Skeletal muscle tissue (tissue), 4 donors: Measurements from ENCODE around the gene SRRM3. TPM values are rescaled to one million over a fixed set of nuclear protein-coding genes. Genes with fewer than 3 reads are reported as not detected.
A peak's percentile ranks its signal among the peaks of the same experiment; 100 is the strongest.
"Not testable (repeated sequence)": the region's sequence is repeated elsewhere in the genome, so short reads cannot be mapped to it uniquely, and the experiment has no call there.

Experiments
- H3K27ac ChIP-seq: one replicate; pipeline ENCODE4 v1.7.0; 2013; ENCODE audit warnings: mild to moderate bottlenecking, low read depth, low read length, inconsistent platforms
- H3K27me3 ChIP-seq, 3 donors: one replicate each; pipeline ENCODE4 v1.7.0; 2013; ENCODE audit warnings: low read length in 3 of 3; ENCODE audit not compliant: control insufficient read depth in 3 of 3, insufficient read depth in 3 of 3
- H3K36me3 ChIP-seq, 3 donors: one replicate each; pipeline ENCODE4 v1.7.0; 2013; ENCODE audit warnings: low read length in 3 of 3; ENCODE audit not compliant: control insufficient read depth in 3 of 3, insufficient read depth in 3 of 3
- H3K4me1 ChIP-seq, 3 donors: one replicate each; pipeline ENCODE4 v1.7.0; 2013; ENCODE audit warnings: low read length in 3 of 3, mild to moderate bottlenecking in 3 of 3; ENCODE audit not compliant: control insufficient read depth in 3 of 3, insufficient read depth in 3 of 3
- H3K4me3 ChIP-seq, 3 donors: one replicate each; pipeline ENCODE4 v1.7.0; 2013; ENCODE audit warnings: low read length in 3 of 3
- H3K9ac ChIP-seq, 3 donors: one replicate each; pipeline ENCODE4 v1.7.0; 2013; ENCODE audit warnings: low read length in 3 of 3, mild to moderate bottlenecking in 3 of 3, moderate library complexity in 2 of 3, low read depth in 1 of 3
- H3K9me3 ChIP-seq, 3 donors: one replicate each; pipeline ENCODE4 v1.7.0; 2013; ENCODE audit warnings: low read length in 3 of 3; ENCODE audit not compliant: control insufficient read depth in 3 of 3
- total RNA-seq: library from RNA; depleted of rRNA; stranded (reverse); fragments of >200 nt; gene quantifications from one replicate; pipeline ENCODE4 v1.2.3, GENCODE V29; 2014
- donor health status: Osteomylitis.

Gene SRRM3
- total RNA-seq, 1 donor from 2014 or later, result not detected

GRCh38 chr7:76282344-76283253 is 80.9 kb downstream of the SRRM3 start:
- H3K9ac ChIP-seq, result peak overlapping the region in 1 of 3 donors; percentile 16
- H3K4me1 ChIP-seq, result no peaks in the 10 kb centered on the region
- peak overlapping the region in 1 of 3 donors; percentile 40 for H3K4me3 ChIP-seq
- H3K27me3 ChIP-seq, result peaks cover 14 to 28% (median 19%) of the 10 kb centered on the region in 3 donors
- H3K36me3 ChIP-seq, result no peaks in the 10 kb centered on the region
- H3K27ac ChIP-seq, result no peak overlapping the region
- no peaks in the 10 kb centered on the region for H3K9me3 ChIP-seq

- no peaks in the 10 kb centered on the region for H3K4me1 ChIP-seq
- H3K9ac ChIP-seq, result no peak overlapping the region
- H3K4me3 ChIP-seq, result no peak overlapping the region
- H3K27ac ChIP-seq, result no peak overlapping the region
- H3K36me3 ChIP-seq, result no peaks in the 10 kb centered on the region
- peaks cover 14 to 28% (median 17%) of the 10 kb centered on the region in 3 donors for H3K27me3 ChIP-seq
- no peaks in the 10 kb centered on the region for H3K9me3 ChIP-seq
These were observed 81.8 kb downstream of the SRRM3 start for GRCh38 chr7:76283254-76284159.

- Histone ChIP-seq H3K9me3 (no peaks in the 10 kb centered on the region), H3K9ac (no peak overlapping the region), H3K36me3 (no peaks in the 10 kb centered on the region), H3K4me1 (no peaks in the 10 kb centered on the region), H3K27ac (no peak overlapping the region), H3K4me3 (no peak overlapping the region), H3K27me3 (peaks cover 10 to 28% (median 11%) of the 10 kb centered on the region in 3 donors)
These were observed 84.1 kb downstream of the SRRM3 start for GRCh38 chr7:76285604-76286374.

- Histone ChIP-seq H3K4me3 (no peak overlapping the region), H3K27ac (no peak overlapping the region), H3K27me3 (peaks cover 8 to 23% (median 9%) of the 10 kb centered on the region in 3 donors), H3K36me3 (no peaks in the 10 kb centered on the region), H3K9me3 (no peaks in the 10 kb centered on the region), H3K9ac (no peak overlapping the region), H3K4me1 (peaks cover 5 to 8% (median 7%) of the 10 kb centered on the region in 3 donors)
These were observed 85.2 kb downstream of the SRRM3 start for GRCh38 chr7:76286842-76287403.

- H3K27me3 ChIP-seq, H3K36me3 ChIP-seq, H3K9me3 ChIP-seq: not testable (repeated sequence)
- peak overlapping the region in 1 of 3 donors; percentile 13 for H3K4me3 ChIP-seq
- peaks cover 25 to 41% (median 39%) of the 10 kb centered on the region in 3 donors for H3K4me1 ChIP-seq
- H3K27ac ChIP-seq, result peak overlapping the region; percentile 97
- H3K9ac ChIP-seq, result peak overlapping the region in 1 of 3 donors; percentile 85
These were observed 89.2 kb downstream of the SRRM3 start for GRCh38 chr7:76290847-76291350.

- peak overlapping the region; percentile 64 to 70 (median 66) for H3K4me3 ChIP-seq
These were observed 89.9 kb downstream of the SRRM3 start for GRCh38 chr7:76291351-76292212.

GRCh38 chr7:76292213-76292573 is 90.5 kb downstream of the SRRM3 start:
- Histone ChIP-seq H3K36me3 (no peaks in the 10 kb centered on the region), H3K4me3 (peak overlapping the region; percentile 64 to 70 (median 66)), H3K27ac (peak overlapping the region; percentile 97), H3K27me3 (no peaks in the 10 kb centered on the region), H3K4me1 (peaks cover 30 to 50% (median 39%) of the 10 kb centered on the region in 3 donors), H3K9me3 (no peaks in the 10 kb centered on the region), H3K9ac (peak overlapping the region; percentile 85 to 86 (median 85))

More at GRCh38 chr7:76291351-76292212, 89.9 kb downstream of the SRRM3 start:
- H3K4me1 ChIP-seq, result peaks cover 25 to 44% (median 39%) of the 10 kb centered on the region in 3 donors
- no peaks in the 10 kb centered on the region for H3K27me3 ChIP-seq
- H3K36me3 ChIP-seq, result no peaks in the 10 kb centered on the region
- H3K9me3 ChIP-seq, result no peaks in the 10 kb centered on the region
- peak overlapping the region; percentile 97 for H3K27ac ChIP-seq
- H3K9ac ChIP-seq, result peak overlapping the region; percentile 85 to 86 (median 85)

- H3K27ac ChIP-seq, result peak overlapping the region; percentile 97
- not testable (repeated sequence) for H3K9me3 ChIP-seq, H3K9ac ChIP-seq, H3K36me3 ChIP-seq, H3K27me3 ChIP-seq, H3K4me3 ChIP-seq
- peaks cover 36 to 56% (median 44%) of the 10 kb centered on the region in 3 donors for H3K4me1 ChIP-seq
These were observed 91.2 kb downstream of the SRRM3 start for GRCh38 chr7:76292911-76293310.
